ENCODE results near the gene TFAP2A.

The TFAP2A gene

GRCh38 chr6:10415617-10416480 is 975 bp upstream of the TFAP2A start:
- no peak overlapping the region for H3K4me3 ChIP-seq (ENCODE audit: low read depth, low read length)
- no peak for DNase-seq (ENCODE audit: low read depth)

GRCh38 chr6:10413850-10414738 is 780 bp downstream of the TFAP2A start:
- DNase-seq (ENCODE audit: low read depth), result no peak
- no peak overlapping the region for H3K4me3 ChIP-seq (ENCODE audit: low read depth, low read length)

- peak overlapping the region; percentile 66 for H3K4me3 ChIP-seq (ENCODE audit: low read depth, low read length)
- no peak for DNase-seq (ENCODE audit: low read depth)
These were observed 1.5 kb downstream of the TFAP2A start for GRCh38 chr6:10413262-10413849.

GRCh38 chr6:10412461-10413261 is 2.2 kb downstream of the TFAP2A start:
- no peak for DNase-seq (ENCODE audit: low read depth)
- H3K4me3 ChIP-seq (ENCODE audit: low read depth, low read length), result peak overlapping the region; percentile 66

DNA sequence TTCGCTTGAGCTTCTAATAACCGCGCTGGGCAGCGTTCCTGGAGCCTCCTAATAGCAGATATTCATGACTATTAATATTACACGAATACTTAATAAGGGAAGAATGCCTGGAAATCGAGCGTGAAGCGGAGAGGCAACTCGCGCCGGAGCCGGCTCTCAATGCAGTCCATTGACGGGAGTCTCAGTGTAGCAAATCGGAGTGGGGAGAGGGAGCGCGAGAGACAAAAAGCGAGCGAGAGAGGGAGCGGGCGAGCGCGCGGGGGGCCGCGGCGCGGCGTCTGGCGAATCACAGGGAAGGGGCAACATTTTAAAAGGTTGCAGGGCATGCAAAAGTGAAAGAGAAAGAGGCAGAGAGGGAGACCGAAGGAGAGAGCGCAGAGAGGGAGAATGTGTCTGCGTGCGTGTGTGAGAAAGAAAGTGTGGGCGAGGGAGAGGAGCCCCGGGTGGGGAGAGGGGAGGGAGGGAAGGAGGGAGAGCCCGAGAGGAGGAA is 2.9 kb downstream of the TFAP2A start:
- DNase-seq (ENCODE audit: low read depth), result no peak
- H3K4me3 ChIP-seq (ENCODE audit: low read depth, low read length), result peak overlapping the region; percentile 66

GRCh38 chr6:10411131-10411970 is 3.5 kb downstream of the TFAP2A start:
- no peak for DNase-seq (ENCODE audit: low read depth)
- peak overlapping the region; percentile 66 for H3K4me3 ChIP-seq (ENCODE audit: low read depth, low read length)

DNA sequence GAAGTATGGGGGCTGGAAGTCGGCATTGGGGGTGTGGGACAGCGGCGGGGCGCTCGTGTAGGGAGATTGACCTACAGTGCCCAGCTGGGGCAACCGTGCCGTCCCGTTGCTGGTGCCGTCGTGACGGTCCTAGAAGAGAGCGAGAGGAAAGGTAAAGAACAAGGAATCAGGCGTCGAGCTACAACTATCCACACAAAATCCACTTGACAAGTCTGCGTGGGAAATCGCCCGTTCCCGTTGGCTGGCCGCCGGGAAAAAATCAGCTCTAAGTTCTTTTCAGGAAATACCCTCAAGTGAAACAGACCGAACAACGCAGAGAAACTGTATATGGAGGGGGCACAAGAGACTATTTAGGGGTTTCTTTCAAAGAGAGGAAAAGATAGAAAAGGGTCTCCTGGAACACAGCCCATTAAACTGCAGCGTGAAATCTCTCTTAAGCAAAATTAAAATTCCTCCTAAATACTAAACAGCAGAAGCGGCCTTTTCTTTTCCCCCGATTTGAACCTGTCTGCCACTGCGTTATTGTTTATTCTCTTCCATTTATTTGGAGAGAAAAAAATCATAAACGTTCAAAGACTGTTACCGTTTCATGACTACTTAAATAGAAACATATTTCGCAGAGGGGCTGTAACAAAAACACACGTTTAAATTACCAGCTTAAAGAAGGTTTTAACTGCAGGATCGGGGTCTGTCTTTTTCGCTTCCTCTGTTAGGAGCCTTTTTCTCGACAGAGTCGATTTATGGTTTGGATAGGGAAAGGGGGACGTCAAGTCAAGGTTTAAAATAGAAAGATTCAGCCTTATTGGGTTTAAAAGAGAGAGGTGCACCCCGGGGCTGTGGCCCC is 4.4 kb downstream of the TFAP2A start:
- DNase-seq (ENCODE audit: low read depth), result no peak
- no peak overlapping the region for H3K4me3 ChIP-seq (ENCODE audit: low read depth, low read length)

DNA sequence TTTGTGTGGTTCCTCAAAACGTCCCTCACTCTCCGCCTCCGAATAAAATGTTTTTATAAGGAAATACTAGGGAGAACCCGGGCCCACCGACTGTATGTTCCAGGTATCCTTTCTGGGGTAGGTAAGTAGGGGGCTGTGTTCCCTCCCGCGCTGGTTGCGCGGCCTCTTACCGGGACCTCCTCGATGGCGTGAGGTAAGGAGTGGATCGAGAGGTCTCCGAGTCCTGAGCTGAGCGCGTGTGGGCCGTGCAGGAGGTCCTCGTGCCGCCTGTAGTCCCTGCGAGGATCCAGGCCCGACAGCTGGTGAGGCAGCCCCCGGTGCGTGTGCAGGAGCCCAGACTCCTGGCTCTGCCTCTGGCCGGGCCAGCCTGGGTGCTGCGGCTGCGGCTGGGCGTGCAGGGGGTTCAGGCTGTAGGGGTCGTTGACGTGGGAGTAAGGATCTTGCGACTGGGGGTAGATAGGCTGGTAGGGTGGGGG is 5.1 kb downstream of the TFAP2A start:
- DNase-seq (ENCODE audit: low read depth), result no peak
- no peak overlapping the region for H3K4me3 ChIP-seq (ENCODE audit: low read depth, low read length)

DNA sequence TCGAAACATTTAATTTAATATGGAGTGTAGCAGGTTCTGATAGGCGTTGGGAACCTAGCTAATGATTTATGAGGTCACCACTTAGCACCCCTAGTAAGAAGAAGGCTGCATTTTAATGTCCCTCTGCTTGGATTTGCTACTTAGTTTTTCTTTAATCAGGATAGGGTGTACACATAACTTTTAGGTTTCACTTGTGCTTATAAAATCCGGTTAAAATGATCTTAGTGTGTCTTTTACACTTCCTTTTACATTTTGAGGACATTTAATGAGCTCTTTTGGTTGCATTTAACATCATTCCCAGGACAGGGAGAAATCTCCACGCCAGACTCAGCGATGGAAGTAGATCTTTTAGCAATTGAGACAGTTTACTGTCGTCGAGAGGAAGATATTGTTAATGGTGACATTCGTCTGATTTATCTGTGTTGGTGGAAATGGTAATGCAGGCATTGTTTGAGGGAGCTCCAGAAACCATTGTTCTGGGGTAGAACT is 5.6 kb downstream of the TFAP2A start:
- no peak overlapping the region for H3K4me3 ChIP-seq (ENCODE audit: low read depth, low read length)
- DNase-seq (ENCODE audit: low read depth), result no peak

DNA sequence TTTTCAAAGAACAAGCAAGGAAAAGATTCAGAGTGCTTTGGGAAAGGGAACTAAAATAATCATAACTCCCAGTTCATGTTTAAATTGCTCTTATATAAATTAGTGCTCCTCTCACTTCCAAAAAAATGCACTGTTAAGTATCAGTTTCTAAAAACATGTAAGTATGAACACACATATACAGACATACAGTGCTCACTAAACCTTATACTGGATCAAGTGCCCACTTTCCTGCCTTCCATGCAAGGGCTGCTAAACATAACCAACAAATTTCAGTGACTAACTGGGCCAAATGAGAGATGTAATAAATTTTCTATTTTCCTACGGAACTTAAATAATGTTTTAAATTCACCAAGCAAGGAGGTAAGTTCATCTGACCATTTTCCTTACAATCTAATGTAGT is 6.4 kb downstream of the TFAP2A start:
- no peak overlapping the region for H3K4me3 ChIP-seq (ENCODE audit: low read depth, low read length)

GRCh38 chr6:10407674-10408054 is 7.2 kb downstream of the TFAP2A start:
- DNase-seq (ENCODE audit: low read depth), result no peak
- H3K4me3 ChIP-seq (ENCODE audit: low read depth, low read length), result no peak overlapping the region

More for the DNA sequence above, 6.4 kb downstream of the TFAP2A start:
- no peak for DNase-seq (ENCODE audit: low read depth)

DNA sequence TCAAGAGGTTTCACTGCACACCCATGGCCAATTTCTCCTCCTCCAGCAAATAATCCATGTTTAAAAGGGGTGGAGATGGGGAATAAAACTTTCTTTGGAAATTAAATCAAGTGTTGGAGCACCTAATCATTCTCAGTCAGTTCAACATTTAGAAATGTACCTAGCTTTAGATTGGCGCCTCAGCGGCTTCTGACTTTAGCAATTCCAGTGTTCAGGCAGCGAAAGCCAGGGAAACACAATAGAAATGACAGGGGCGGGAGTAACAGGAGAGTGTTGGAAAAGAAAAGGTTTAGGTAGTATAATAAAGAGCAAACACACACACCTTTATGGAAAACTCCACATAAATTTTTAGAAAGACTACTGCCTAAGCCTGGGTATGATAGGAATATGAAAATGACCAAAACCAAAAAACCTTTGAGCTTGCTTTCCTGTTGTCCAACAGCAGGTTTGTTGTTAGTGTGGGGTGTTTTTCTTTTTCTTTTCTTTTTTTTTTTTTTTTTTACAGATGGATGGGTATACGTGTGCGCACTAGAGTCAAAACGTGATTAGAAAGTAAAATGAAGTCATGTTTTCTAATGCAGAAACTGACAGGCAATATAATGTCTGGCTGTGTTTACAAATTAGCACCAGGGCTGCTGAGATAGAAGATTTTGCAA is 7.7 kb downstream of the TFAP2A start:
- no peak overlapping the region for H3K4me3 ChIP-seq (ENCODE audit: low read depth, low read length)
- DNase-seq (ENCODE audit: low read depth), result no peak

GRCh38 chr6:10406556-10406955 is 8.3 kb downstream of the TFAP2A start:
- DNase-seq (ENCODE audit: low read depth), result no peak
- no peak overlapping the region for H3K4me3 ChIP-seq (ENCODE audit: low read depth, low read length)

DNA sequence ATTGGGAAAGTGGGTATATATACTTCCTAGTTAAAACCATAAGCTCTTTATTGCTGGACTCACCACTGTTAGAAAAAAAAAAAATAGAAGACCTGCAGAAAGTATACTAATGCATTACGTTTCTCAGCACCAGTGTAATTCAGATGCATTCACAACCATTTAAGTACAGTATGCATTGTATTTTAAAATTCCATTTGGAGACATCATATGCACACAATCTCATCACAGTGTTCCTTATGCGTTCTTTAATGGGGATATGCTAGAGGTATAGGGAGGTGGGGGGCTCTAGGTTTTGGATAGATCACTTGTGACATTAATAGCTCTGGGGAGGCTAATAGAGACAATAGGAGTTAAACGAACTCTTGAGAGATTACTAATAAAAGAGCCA is 9.4 kb downstream of the TFAP2A start:
- H3K4me3 ChIP-seq (ENCODE audit: low read depth, low read length), result no peak overlapping the region

GRCh38 chr6:10404799-10405512 is 9.9 kb downstream of the TFAP2A start:
- peak overlapping the region; percentile 67 for H3K4me3 ChIP-seq (ENCODE audit: low read depth, low read length)
- no peak for DNase-seq (ENCODE audit: low read depth)

More for the DNA sequence above, 9.4 kb downstream of the TFAP2A start:
- no peak for DNase-seq (ENCODE audit: low read depth)

Data from skeletal muscle cell (primary cell).